SIG-M5 treated with dmso at 0.1 percent for 504 hours (cell line): ENCODE measurements around the gene ZACN.
"Not testable (repeated sequence)": the region's sequence is repeated elsewhere in the genome, so short reads cannot be mapped to it uniquely, and the experiment has no call there.

Experiments
- DNase-seq: peaks from one replicate; lab custom pipeline; 2025; ENCODE audit not compliant: unreplicated experiment; lab: John Stamatoyannopoulos, UW

The ZACN gene

DNA sequence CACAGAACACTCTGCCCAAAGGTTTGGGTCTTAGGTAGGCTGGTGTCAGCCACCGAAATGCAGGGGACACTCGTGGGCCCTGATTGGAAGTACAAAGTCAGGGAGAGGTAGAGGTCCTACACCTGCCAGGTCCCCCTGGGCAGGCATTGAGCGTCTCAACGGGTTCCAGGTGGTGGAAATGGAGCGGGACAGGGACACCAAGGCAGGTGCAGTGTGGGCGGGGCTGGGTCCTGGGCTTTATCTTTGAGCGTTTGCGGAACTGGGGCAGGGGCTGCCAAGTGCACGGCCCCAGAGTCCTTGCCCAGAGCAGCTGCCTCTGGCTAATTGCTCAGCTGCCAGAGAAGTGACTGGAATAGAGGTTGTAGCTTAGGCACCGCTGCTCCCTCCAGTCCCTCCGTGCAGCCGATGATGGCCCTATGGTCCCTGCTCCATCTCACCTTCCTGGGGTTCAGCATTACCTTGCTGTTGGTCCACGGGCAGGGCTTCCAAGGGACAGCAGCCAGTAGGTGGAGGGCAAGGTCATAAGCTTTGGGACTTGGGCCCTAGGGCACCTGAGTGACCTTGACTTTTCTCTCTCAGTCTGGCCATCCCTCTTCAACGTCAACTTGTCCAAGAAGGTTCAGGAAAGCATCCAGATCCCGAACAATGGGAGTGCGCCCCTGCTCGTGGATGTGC lies at the start of gene ZACN:
TSS of gene ZACN (plus strand) at position 323 of the 675 bp plus-strand sequence. CDS start at position 406, 83 bp downstream.
- no peak for DNase-seq

DNA sequence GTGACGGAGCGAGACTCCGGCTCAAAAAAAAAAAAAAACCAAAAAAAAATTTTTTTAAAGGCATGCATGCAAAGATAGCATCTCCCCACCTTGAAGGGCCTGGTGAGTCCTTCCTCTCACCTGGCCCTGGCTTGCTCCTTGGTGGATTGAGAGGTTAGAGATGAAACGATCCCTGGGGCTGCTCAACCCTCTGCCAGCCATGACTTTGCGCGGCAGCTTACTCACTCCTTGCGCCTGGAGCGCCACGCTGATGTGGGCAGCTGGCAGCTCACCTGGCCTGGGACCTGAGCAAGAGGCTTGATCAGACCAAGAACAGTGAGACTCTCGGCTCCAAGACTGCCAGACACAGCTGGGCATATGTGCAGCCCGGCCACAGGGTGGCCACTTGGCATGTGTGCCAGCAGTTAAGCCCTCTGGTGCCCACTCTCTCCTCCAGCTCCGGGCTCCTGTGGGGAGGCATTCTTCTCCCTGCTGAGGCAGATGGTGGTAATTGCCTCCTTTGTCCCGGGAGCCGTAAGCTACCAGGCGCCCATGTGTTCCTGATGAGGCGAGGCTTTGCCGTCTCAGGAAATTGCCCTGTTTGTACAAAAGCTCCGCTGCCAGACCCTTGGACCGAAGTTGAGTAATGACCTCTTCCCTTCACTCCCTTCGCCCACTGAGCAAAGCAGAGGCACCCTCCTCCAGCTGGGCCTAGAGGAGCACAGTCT lies 46.8 kb upstream of the ZACN start:
- no peak for DNase-seq

DNA sequence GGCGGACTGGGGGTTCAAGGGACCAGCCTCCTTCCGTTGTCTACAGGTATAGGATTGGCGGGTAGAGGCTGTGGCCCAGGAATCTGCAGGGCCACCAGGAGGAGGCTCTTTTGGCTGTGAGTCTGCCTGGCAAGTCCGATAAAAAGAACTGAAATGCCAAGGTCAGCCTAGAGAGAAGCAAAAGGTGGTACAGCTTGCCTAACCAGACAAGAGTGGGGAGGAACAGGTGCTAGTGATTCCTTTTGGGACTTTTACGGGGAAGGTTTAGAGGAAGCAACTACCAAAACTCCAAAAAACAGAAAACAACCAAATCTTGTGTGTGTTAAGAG lies 46.2 kb upstream of the ZACN start:
- no peak for DNase-seq

DNA sequence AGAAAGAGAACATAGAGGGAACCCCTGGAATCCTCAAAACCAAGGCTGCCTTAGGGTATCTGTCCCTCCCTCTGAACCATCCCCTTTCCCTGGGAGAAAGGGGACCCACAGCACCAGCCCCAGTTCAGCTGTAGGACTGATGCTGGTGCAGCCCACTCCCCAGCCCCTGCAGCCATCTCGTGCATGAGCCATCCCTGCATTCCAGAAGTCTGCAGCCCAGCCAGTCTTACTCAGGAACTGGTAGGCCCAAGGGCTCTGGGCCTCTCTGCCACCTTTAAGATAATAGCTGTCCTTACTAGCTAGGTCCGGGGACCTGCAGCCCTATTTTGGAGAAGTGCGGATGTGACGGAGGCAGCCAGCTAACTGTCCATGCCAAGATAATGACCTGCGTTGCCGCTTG lies 45.8 kb upstream of the ZACN start:
- no peak for DNase-seq

DNA sequence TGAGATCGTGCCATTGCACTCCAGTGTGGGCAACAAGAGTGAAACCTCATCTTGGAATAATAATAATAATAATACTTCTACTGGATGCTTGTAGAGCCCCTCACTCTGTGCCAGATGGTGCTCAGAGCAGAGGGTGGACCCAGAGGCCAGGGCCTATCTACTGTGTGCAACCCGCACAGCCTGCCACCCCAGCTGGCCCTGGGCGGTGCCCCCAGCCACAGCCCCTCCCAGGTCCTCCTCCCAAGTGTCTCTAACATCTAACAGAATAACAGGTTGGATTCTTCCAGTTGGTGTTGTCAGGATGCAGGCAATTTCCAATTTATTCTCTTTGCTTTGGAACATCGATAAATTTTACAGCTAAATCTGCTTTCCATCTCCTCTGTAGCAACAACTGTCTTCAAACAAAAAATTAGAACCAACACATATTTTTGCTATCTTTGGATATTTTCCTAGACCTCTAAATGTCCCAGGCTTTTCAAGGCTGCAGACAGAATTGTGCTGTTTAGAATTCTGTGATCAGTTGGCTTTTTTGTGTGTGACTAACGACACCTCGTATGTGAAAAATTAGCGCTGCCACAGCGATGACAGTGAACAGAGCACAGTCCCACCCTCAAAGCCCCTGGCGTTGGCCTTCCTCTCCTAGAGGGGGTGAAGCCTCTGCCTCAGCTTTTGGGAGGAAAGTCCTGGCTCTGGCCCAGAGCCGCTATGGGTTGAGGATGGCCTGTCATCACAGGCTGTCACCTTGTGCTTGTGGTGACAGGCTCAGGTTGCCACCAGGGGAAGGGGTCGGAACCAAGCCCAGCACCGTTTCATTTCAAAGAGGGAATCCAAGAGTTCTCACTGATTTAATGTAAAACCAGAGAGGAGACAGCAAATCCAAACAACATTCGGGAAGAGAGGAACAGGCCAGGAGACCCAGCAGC lies 44.3 kb upstream of the ZACN start:
- DNase-seq: no peak

DNA sequence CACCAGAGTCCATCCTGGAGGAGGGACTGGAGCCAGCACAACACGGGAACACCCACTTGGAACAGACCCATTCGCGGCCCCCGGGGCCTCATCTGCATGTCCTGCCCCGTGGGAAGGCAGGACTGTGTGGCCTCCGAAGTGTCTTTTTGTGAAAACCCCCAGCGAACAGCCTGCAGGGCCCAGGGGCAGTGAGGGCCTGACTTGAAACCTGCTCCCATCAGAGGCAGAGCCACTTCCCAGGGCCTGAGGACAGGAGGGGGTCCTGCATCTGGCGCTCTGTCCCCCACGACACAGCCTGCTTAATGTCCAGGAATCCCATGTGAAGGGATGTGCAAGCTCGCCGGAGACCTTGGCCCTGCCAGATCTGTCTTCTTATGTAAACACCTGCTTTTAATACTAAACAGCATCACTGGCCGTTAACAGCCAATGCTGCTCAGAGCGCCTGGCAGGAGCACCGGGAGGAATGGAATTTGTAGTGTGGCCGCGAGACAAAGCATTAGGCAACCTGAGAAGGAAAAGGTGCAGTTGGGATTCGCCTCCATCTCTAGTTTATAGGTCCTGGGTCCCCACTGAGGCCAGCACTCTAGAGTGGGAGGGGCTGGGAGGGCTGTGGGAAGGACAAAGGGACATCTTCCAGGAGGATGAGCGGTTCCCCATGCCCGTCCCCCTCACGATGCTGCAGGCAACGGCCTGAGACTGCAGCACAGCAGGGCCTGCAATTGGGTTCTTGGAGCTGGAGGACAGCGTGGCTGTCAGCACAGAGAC lies 42.3 kb upstream of the ZACN start:
- no peak for DNase-seq

DNA sequence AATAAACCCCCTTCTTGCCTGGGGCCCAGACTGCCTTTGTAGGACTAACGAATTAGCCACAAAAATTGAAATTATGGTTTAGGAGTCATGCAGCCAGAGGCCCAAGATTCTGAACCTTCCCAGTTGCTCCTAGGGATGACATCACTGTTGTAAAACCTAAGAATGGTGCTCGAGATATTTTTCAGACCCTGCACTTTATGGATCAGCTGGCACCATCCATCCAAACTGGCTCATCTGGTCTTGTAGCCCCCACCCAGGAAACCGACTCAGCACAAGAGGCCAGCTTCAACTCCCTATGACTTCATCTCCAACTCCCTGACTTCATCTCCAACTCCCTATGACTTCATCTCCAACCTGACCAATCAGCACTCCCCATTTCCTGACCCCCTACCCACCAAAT lies 40.9 kb upstream of the ZACN start:
- no peak for DNase-seq

DNA sequence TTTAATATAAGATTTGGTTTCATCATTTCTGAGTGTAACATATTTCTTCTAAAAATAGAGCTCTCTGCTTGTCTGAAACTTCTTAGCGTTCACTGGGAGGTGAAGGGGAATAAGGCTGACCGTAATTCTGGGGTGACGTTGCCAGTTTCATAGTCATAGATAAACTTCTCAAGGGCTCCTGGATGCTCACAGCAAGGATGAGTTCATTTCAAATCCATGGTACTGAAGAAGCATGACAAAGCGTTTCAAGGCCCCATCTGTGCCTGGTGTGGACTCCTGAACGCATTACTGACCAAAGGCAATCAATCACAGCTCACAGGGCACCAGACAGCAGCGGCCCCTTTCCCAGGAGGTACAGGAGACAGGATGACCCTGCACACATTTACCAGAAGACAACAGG lies 39.9 kb upstream of the ZACN start:
- no peak for DNase-seq

DNA sequence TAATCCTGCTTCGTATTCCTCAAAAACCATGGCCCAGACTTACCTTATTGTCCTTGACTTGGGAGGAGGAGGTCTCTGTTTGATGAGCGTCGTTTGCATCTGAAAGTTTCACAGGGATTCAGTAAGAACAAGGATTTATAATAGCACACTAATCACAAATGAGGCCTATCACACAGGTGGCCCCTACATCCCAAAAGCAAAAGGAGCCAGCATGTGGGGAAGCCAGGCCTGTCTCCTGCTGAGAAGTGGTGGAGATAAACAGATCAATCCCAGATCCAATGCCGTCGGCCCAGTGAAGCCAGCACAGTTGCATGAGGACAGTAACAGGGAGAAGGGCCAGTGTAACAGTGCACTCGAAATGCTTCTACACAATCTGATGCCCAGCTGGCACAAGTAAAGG lies 38.6 kb upstream of the ZACN start:
- DNase-seq: no peak

DNA sequence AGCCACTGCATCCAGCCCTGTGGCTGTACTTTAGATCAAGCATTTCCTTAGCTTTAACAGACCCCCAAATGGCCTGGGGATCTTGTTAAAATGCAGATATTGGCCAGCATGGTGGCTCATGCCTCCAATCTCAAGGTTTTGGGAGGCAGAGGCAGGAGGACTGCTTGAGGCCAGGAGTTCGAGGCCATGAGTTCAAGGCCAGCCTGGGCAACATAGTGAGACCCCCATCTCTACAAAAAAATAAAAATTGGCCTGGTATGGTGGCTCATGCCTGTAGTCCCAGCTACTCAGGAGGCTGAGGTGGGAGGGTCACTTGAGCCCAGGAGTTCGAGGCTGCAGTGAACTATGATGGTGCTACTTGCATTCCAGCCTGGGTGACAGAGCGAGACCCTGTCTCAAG lies 36.1 kb upstream of the ZACN start:
- DNase-seq: not testable (repeated sequence)

DNA sequence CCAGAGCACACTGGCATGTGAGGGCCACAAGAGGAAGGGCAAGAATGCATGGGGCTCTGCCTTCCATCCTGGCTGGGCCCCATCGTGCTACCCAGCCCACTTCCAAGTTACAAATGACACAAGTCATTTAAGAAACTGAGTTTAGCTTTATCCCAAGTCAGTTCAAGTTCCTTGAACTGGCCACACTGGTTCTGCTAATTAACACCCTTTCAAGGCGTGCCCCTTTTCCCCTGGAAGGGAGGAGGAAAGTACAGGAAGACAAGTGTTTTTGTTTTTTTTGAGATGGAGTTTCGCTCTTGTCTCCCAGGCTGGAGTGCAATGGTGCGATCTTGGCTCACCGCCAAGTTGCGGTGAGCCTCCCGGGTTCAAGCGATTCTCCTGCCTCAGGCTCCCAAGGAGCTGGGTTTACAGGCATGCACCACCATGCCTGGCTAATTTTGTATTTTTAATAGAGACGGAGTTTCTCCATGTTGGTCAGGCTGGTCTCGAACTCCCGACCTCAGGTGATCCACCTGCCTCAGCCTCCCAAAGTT lies 34.4 kb upstream of the ZACN start:
- not testable (repeated sequence) for DNase-seq

DNA sequence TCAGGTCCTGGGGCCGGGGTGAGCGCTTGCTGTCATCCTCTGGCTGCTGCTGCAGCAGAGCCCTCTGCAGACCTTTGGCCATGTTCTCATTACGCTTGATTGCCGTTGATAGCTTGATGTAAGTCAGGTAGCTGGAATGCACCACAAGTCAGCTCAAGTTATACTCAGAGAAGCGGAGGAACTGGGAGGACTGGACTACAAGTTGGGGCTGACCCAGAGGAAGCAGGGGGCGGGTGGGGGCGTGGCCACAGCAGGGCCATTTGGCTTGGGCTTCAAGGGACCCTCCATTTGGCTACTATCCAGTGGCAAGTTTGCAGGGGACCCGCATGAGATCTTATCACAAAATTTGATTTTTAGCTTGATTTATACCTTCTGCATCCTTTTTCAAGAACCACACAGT lies 32.9 kb upstream of the ZACN start:
- DNase-seq: no peak

DNA sequence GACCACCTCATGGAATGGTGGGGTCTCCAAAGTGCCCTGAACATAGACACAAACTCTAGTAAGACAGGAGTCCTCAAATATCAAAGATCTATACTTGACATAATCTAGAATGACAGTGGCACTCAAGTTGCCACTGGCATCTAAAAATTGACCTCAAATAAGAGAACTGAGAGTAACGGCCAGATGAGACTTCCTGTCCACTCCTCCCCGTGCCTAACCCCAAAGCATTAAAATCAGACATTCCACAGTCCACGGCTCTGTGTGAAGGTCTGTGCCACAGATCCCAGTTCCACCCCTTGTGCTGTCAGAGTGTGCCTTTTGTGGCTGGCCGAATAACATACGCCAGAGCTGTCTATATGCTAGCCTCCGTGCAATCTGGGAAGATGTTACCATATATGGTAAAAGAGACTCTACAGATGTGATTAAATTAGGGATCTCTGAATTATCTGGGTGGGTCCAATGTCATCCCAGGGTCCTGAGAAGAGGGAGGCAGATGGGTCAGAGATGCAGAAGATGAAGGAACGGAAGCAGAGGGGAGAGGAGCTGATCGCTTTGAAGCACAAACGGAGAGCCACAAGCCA lies 30.9 kb upstream of the ZACN start:
- no peak for DNase-seq

DNA sequence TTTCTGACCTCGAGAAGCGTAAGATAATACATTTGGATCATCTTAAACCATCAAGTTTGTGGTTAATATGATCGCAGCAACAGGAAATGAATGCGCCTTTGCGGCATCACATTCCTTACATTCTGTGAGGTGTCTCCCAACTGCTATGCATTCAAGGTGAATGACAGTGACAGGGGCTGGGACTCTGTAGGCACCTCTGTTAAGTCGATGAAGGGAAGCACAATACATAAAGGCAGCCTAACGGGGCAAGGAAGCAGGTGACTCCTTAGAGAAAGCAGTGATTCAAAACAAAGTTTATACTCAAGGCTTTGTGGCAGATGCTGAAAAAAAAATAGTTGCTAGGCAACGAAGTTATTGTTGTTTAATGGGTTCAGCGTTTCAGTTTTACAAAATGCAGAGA lies 30.3 kb upstream of the ZACN start:
- no peak for DNase-seq

DNA sequence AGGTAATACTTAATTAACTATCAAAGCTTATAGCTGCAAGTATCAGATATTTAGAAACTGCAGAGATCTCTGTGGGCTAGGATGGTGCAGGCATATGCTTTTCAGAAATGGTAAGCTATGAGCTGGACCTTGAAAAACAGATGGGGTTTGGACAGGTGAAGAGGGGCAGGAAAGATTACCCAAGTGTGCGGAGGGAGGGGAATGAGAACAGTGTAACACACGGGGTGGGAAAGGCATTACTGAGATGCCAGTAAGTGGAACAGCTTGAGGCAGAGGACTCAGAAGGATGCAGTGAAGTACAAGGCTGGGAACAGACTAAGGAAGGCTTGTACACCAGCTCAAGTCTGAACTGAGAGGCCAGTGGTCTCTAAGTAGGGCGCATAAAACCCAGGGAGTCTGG lies 29.7 kb upstream of the ZACN start:
- no peak for DNase-seq

DNA sequence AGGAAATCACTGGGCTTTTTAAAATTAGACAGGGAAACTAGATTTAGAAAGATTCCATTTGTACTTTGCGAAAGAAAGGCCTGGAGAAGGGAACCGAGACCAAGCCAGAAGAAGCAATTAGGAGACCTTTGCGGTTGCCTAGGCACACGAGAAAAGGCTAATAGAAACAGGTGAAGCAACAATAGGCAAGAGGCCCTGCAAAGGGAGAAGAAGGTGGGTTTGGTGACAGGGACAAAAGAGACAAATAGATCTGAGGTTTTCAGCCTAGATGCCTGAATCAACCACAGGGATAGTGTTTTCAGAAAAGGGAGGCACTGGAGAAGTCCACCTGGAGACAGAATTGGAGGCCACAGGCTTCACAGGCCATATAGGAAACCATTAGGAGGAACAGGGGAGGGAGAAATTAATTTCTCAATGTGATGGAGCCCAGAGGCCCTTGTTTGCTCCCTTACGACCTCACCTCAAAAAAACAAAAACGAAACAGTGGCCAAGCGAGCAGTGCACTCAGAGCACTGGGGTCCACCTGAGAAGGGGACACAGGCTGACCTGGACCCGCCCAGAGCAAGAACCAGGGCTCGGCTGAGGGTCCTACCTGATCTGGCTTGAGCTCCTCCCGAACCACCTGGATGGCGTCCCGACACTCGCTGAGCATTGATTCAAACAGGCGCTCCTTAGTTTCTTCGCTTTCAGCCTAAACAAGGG lies 29.0 kb upstream of the ZACN start:
- no peak for DNase-seq

DNA sequence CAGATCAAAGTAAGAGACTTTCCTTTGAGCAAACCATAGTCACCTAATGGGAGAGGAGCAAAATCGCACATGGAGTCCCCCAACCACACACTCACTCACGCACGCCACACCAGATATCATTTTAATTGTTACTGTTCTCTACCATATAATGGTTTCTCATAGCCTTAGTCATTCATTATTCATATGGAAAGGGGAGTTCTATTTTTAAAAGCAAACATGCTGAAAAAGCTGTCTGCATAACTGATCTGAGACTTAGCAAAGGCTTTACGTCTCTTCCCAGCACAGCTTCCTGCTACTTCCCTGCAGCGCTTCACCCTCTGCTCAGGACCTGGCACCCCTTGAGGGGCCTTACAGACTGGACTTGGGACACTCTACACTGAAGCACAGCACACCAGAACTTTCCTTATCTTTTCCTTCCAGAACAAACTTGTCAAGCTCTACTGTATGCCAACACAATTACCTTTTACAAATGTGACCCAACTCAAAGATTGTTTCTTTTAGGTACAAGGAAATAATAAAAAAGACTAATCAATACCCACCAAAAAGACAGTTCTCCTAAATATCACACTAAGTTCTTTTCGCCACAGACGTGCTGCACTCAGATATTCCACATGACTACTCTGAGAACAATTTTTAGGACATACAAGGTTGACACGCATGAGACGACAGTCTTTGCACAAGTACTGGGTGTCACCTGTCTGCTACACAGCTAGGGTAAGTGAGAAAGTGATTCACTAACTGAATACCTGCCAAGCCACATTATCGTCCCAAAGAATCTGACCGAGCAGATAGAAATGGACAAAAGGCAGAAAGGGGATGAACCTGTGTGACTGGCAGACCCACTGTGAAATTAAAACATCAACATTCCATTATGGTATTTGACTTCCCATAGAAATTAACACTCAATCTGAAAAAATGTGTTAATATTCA lies 28.2 kb upstream of the ZACN start:
- no peak for DNase-seq

DNA sequence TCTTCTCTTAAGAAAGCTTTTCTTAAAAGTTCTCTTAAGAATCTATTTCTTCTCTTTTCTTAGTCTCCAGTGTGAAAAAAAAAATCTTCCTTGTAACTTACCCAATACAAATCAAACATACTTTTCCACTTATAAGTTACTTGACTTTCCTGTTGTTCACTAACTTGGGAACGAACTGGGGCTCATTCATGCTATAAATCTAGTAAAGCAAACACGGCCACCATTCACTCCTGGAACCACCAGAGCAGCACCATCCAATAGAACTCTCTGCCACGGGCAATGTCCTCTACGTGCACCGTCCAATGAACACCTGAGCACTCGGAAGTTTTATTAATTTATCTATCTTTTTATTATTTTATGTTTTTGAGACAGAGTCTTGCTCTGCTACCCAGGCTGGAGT lies 27.4 kb upstream of the ZACN start:
- no peak for DNase-seq
